Body of pancreas (tissue), 4 donors: ENCODE data around the gene CETN2.

Experiments used
- POLR2A ChIP-seq, 3 donors: fragments of 450-650 bp; IDR thresholded peaks; one replicate each; pipeline ENCODE4 v1.6.1; 2016; ENCODE audit warnings: antibody characterized with exemption in 3 of 3, mild to moderate bottlenecking in 2 of 3
- TF ChIP-seq, protein P1 (sequence below), 7 experiments: fragments of 450-650 bp in 4 of 7; fragments of 200-600 bp in 3 of 7; sonication (generic) in 3 of 7; IDR thresholded peaks; one replicate each; pipeline ENCODE4 v1.5.1; 2016 to 2019; ENCODE audit warnings: antibody characterized with exemption in 7 of 7

DNA sequence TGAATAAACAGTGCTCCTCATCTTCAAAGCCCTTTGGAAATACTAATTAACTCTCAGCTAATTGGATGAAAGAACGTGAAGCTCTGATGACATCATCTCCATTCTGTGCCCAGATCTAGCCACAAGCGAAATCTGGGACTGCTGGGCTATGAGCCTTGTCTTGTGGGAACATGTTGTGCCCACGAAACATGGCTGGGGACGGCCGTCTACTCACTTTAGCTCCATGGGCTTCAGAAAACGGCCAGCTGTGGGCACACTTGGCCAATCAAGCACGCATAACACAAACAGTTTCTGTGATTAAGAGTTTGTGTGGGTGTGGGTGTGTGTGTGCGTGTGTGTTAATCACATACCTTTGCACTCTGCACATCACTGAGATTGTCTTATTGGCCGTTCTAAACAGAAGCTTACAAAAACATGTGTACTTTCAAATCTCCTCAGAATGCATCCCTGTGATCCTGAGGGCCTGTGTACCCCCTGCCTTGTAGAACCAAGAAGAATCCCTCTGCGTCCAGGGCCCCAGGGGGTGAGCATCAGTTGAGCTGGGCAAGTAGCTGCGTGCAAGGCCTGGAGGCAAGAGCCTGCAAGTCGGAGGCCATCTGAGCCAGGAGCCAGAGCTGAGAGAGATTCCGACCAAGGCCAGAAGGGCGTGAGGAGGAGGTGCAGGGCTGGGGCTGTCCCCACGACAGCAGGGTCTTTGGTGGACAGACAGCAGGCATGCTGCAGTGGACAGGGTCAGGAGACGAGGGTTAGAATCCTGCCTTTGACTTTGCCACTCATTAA lies 48.6 kb upstream of the CETN2 start:
- TF ChIP-seq, protein P1, sequence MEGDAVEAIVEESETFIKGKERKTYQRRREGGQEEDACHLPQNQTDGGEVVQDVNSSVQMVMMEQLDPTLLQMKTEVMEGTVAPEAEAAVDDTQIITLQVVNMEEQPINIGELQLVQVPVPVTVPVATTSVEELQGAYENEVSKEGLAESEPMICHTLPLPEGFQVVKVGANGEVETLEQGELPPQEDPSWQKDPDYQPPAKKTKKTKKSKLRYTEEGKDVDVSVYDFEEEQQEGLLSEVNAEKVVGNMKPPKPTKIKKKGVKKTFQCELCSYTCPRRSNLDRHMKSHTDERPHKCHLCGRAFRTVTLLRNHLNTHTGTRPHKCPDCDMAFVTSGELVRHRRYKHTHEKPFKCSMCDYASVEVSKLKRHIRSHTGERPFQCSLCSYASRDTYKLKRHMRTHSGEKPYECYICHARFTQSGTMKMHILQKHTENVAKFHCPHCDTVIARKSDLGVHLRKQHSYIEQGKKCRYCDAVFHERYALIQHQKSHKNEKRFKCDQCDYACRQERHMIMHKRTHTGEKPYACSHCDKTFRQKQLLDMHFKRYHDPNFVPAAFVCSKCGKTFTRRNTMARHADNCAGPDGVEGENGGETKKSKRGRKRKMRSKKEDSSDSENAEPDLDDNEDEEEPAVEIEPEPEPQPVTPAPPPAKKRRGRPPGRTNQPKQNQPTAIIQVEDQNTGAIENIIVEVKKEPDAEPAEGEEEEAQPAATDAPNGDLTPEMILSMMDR (IDR thresholded peaks at IDR 0.05): no peak
- no peak for TF ChIP-seq POLR2A (IDR thresholded peaks at IDR 0.05)
